ENCODE data around the gene CLTCL1. TPM values are rescaled to one million over a fixed set of nuclear protein-coding genes. Genes with fewer than 3 reads are reported as not detected.

The CLTCL1 gene
- total RNA-seq, 2 donors from 2014 or later, result 0.50 to 1.5 TPM

GRCh38 chr22:19228179-19228578 is 63.3 kb downstream of the CLTCL1 start:
- H3K36me3 Mint-ChIP-seq, result no peaks in the 10 kb centered on the region
- DNase-seq (ENCODE audit: low spot score), result no peak
- H3K4me1 Mint-ChIP-seq (ENCODE audit: low read depth in 2 of 2), result no peaks in the 10 kb centered on the region
- H3K9me3 Mint-ChIP-seq, result no peaks in the 10 kb centered on the region
- peaks cover 4 to 8% of the 10 kb centered on the region in 2 donors for H3K27me3 Mint-ChIP-seq
- H3K27ac Mint-ChIP-seq, result no peak overlapping the region
- H3K4me3 Mint-ChIP-seq, result no peak overlapping the region
- no peak for ATAC-seq

GRCh38 chr22:19226428-19226827 is 65.1 kb downstream of the CLTCL1 start:
- H3K9me3 Mint-ChIP-seq, result no peaks in the 10 kb centered on the region
- H3K36me3 Mint-ChIP-seq, result no peaks in the 10 kb centered on the region
- no peak overlapping the region for H3K4me3 Mint-ChIP-seq
- H3K27ac Mint-ChIP-seq, result no peak overlapping the region
- no peaks in the 10 kb centered on the region for H3K4me1 Mint-ChIP-seq (ENCODE audit: low read depth in 2 of 2)
- DNase-seq (ENCODE audit: low spot score) (no peak), ATAC-seq (no peak)
- no peaks in the 10 kb centered on the region for H3K27me3 Mint-ChIP-seq

- H3K9me3 Mint-ChIP-seq, result no peaks in the 10 kb centered on the region
- ATAC-seq (no peak), DNase-seq (ENCODE audit: low spot score) (no peak)
- H3K4me1 Mint-ChIP-seq (ENCODE audit: low read depth in 2 of 2), result no peaks in the 10 kb centered on the region
- H3K27ac Mint-ChIP-seq, result no peak overlapping the region
- H3K4me3 Mint-ChIP-seq, result no peak overlapping the region
- no peaks in the 10 kb centered on the region for H3K27me3 Mint-ChIP-seq
- H3K36me3 Mint-ChIP-seq, result no peaks in the 10 kb centered on the region
Measured at GRCh38 chr22:19225560-19225959, 66.0 kb downstream of the CLTCL1 start.

- no peak overlapping the region for H3K27ac Mint-ChIP-seq
- ATAC-seq (no peak), DNase-seq (ENCODE audit: low spot score) (no peak)
- no peaks in the 10 kb centered on the region for H3K4me1 Mint-ChIP-seq (ENCODE audit: low read depth in 2 of 2)
- H3K9me3 Mint-ChIP-seq, result no peaks in the 10 kb centered on the region
- H3K4me3 Mint-ChIP-seq, result no peak overlapping the region
- H3K27me3 Mint-ChIP-seq, result no peaks in the 10 kb centered on the region
- H3K36me3 Mint-ChIP-seq, result no peaks in the 10 kb centered on the region
Measured at GRCh38 chr22:19224985-19225384, 66.5 kb downstream of the CLTCL1 start.

- no peak overlapping the region for H3K27ac Mint-ChIP-seq
- no peaks in the 10 kb centered on the region for H3K27me3 Mint-ChIP-seq
- H3K4me3 Mint-ChIP-seq, result no peak overlapping the region
- no peak for DNase-seq (ENCODE audit: low spot score)
- no peaks in the 10 kb centered on the region for H3K4me1 Mint-ChIP-seq (ENCODE audit: low read depth in 2 of 2)
- no peaks in the 10 kb centered on the region for H3K9me3 Mint-ChIP-seq
- no peak for ATAC-seq
- H3K36me3 Mint-ChIP-seq, result no peaks in the 10 kb centered on the region
Measured at GRCh38 chr22:19224557-19224956, 67.0 kb downstream of the CLTCL1 start.

- no peaks in the 10 kb centered on the region for H3K4me1 Mint-ChIP-seq (ENCODE audit: low read depth in 2 of 2)
- DNase-seq (ENCODE audit: low spot score) (no peak), ATAC-seq (no peak)
- no peaks in the 10 kb centered on the region for H3K36me3 Mint-ChIP-seq
- no peaks in the 10 kb centered on the region for H3K9me3 Mint-ChIP-seq
- no peak overlapping the region for H3K27ac Mint-ChIP-seq
- H3K27me3 Mint-ChIP-seq, result no peaks in the 10 kb centered on the region
- no peak overlapping the region for H3K4me3 Mint-ChIP-seq
Measured at GRCh38 chr22:19223617-19224016, 67.9 kb downstream of the CLTCL1 start.

GRCh38 chr22:19223110-19223509 is 68.4 kb downstream of the CLTCL1 start:
- Mint-ChIP-seq H3K27ac (no peak overlapping the region), H3K4me3 (no peak overlapping the region), H3K36me3 (no peaks in the 10 kb centered on the region), H3K27me3 (no peaks in the 10 kb centered on the region), H3K9me3 (no peaks in the 10 kb centered on the region), H3K4me1 (ENCODE audit: low read depth in 2 of 2) (no peaks in the 10 kb centered on the region)
- ATAC-seq (no peak), DNase-seq (ENCODE audit: low spot score) (no peak)

GRCh38 chr22:19222242-19223005 is 69.1 kb downstream of the CLTCL1 start:
- no peak overlapping the region for H3K27ac Mint-ChIP-seq
- DNase-seq (ENCODE audit: low spot score) (no peak), ATAC-seq (no peak)
- no peaks in the 10 kb centered on the region for H3K9me3 Mint-ChIP-seq
- H3K27me3 Mint-ChIP-seq, result no peaks in the 10 kb centered on the region
- peaks cover 0 to 3% of the 10 kb centered on the region in 2 donors for H3K4me1 Mint-ChIP-seq (ENCODE audit: low read depth in 2 of 2)
- no peaks in the 10 kb centered on the region for H3K36me3 Mint-ChIP-seq
- no peak overlapping the region for H3K4me3 Mint-ChIP-seq

GRCh38 chr22:19220867-19221266 is 70.7 kb downstream of the CLTCL1 start:
- no peak overlapping the region for H3K27ac Mint-ChIP-seq
- ATAC-seq (no peak), DNase-seq (ENCODE audit: low spot score) (no peak)
- no peaks in the 10 kb centered on the region for H3K27me3 Mint-ChIP-seq
- H3K36me3 Mint-ChIP-seq, result no peaks in the 10 kb centered on the region
- H3K4me1 Mint-ChIP-seq (ENCODE audit: low read depth in 2 of 2), result peaks cover 0 to 3% of the 10 kb centered on the region in 2 donors
- H3K4me3 Mint-ChIP-seq, result no peak overlapping the region
- no peaks in the 10 kb centered on the region for H3K9me3 Mint-ChIP-seq

GRCh38 chr22:19218541-19219233 is 72.8 kb downstream of the CLTCL1 start:
- DNase-seq (ENCODE audit: low spot score) (no peak), ATAC-seq (no peak)
- Mint-ChIP-seq H3K9me3 (no peaks in the 10 kb centered on the region), H3K4me1 (ENCODE audit: low read depth in 2 of 2) (peaks cover 0 to 3% of the 10 kb centered on the region in 2 donors), H3K27me3 (peaks cover 2 to 7% of the 10 kb centered on the region in 2 donors), H3K4me3 (no peak overlapping the region), H3K27ac (no peak overlapping the region), H3K36me3 (no peaks in the 10 kb centered on the region)

GRCh38 chr22:19216579-19216978 is 74.9 kb downstream of the CLTCL1 start:
- Mint-ChIP-seq H3K27me3 (peaks cover 2 to 15% of the 10 kb centered on the region in 2 donors), H3K27ac (no peak overlapping the region)
- DNase-seq (ENCODE audit: low spot score), result no peak

GRCh38 chr22:19215360-19215759 is 76.2 kb downstream of the CLTCL1 start:
- no peaks in the 10 kb centered on the region for H3K9me3 Mint-ChIP-seq
- no peaks in the 10 kb centered on the region for H3K36me3 Mint-ChIP-seq
- H3K27ac Mint-ChIP-seq, result no peak overlapping the region
- DNase-seq (ENCODE audit: low spot score) (no peak), ATAC-seq (peak; percentile 41 to 43)
- H3K4me1 Mint-ChIP-seq (ENCODE audit: low read depth in 2 of 2), result peaks cover 0 to 3% of the 10 kb centered on the region in 2 donors
- no peak overlapping the region for H3K4me3 Mint-ChIP-seq
- H3K27me3 Mint-ChIP-seq, result peaks cover 2 to 21% of the 10 kb centered on the region in 2 donors

More at GRCh38 chr22:19216579-19216978, 74.9 kb downstream of the CLTCL1 start:
- Mint-ChIP-seq H3K36me3 (no peaks in the 10 kb centered on the region), H3K4me3 (no peak overlapping the region), H3K4me1 (ENCODE audit: low read depth in 2 of 2) (peaks cover 0 to 3% of the 10 kb centered on the region in 2 donors), H3K9me3 (no peaks in the 10 kb centered on the region)
- ATAC-seq, result no peak

- H3K27ac Mint-ChIP-seq, result no peak overlapping the region
- DNase-seq (ENCODE audit: low spot score) (no peak), ATAC-seq (no peak)
- peaks cover 0 to 3% of the 10 kb centered on the region in 2 donors for H3K4me1 Mint-ChIP-seq (ENCODE audit: low read depth in 2 of 2)
- no peak overlapping the region for H3K4me3 Mint-ChIP-seq
- no peaks in the 10 kb centered on the region for H3K36me3 Mint-ChIP-seq
- peaks cover 11 to 21% of the 10 kb centered on the region in 2 donors for H3K27me3 Mint-ChIP-seq
- H3K9me3 Mint-ChIP-seq, result no peaks in the 10 kb centered on the region
Measured at GRCh38 chr22:19214078-19214473, 77.4 kb downstream of the CLTCL1 start.

- H3K36me3 Mint-ChIP-seq, result no peaks in the 10 kb centered on the region
- H3K9me3 Mint-ChIP-seq, result no peaks in the 10 kb centered on the region
- H3K4me1 Mint-ChIP-seq (ENCODE audit: low read depth in 2 of 2), result peaks cover 0 to 3% of the 10 kb centered on the region in 2 donors
- H3K27ac Mint-ChIP-seq, result no peak overlapping the region
- no peak for DNase-seq (ENCODE audit: low spot score)
- peaks cover 13 to 21% of the 10 kb centered on the region in 2 donors for H3K27me3 Mint-ChIP-seq
- H3K4me3 Mint-ChIP-seq, result no peak overlapping the region
- no peak for ATAC-seq
Measured at GRCh38 chr22:19213442-19214077, 78.0 kb downstream of the CLTCL1 start.

Measured in natural killer cell treated with Interleukin-12 subunit alpha and Interleukin-12 subunit beta and Interleukin-15 and Interleukin-18, amount 100 ng/mL, for 72 hours (primary cell).